ENCODE measurements around the gene CUL4A. TPM values are rescaled to one million over a fixed set of nuclear protein-coding genes. Genes with fewer than 3 reads are reported as not detected.
"Not testable (repeated sequence)": the region's sequence is repeated elsewhere in the genome, so short reads cannot be mapped to it uniquely, and the experiment has no call there.

CUL4A gene
- total RNA-seq, 1 donor: 114 TPM

DNA sequence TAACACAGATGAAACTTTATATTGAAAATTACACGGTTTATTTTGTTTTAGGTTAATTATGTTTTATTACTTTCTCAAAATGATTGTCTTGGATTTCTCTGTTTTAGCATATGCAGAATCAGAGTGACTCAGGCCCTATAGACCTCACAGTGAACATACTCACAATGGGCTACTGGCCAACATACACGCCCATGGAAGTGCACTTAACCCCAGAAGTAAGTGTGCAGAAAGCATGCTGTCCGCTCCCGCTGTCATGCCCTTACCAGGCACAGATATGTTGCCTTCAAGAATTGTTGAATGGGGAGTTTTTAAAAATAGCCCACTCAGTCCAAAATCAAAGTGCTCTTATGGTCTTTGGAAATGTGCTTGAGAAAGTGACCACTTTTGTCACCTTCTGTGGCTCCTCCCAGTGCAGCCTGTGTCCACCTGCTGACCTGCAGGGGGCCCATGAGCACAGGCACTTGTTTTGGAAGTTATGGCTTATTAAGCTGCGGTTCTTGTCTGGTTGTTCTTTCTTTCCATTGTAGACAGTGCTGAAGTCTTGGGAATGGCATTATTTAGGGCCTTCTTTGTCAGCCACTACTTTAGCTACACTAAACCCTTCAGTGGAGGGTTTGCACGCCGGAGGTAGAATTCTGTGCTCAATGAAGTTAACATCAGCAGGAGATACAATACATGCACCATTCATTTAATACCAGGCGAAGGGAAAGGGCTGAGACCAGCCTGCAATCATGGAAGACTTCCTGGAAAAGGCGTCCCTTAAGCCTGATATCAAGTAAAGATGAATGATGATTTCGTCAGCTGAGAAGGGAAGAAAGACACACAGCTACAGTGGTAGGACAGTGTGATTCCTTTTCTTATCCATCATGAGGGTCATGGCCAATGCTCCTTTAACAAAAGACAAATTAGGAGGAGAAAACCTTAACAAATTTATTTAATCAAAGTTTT, 36.7 kb downstream of the CUL4A start:
- no peak overlapping the region for H3K4me3 ChIP-seq (ENCODE audit: low read depth, low read length)
- DNase-seq (ENCODE audit: low read depth): no peak
- TF ChIP-seq, protein P1, sequence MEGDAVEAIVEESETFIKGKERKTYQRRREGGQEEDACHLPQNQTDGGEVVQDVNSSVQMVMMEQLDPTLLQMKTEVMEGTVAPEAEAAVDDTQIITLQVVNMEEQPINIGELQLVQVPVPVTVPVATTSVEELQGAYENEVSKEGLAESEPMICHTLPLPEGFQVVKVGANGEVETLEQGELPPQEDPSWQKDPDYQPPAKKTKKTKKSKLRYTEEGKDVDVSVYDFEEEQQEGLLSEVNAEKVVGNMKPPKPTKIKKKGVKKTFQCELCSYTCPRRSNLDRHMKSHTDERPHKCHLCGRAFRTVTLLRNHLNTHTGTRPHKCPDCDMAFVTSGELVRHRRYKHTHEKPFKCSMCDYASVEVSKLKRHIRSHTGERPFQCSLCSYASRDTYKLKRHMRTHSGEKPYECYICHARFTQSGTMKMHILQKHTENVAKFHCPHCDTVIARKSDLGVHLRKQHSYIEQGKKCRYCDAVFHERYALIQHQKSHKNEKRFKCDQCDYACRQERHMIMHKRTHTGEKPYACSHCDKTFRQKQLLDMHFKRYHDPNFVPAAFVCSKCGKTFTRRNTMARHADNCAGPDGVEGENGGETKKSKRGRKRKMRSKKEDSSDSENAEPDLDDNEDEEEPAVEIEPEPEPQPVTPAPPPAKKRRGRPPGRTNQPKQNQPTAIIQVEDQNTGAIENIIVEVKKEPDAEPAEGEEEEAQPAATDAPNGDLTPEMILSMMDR (IDR thresholded peaks at IDR 0.05; ENCODE audit: insufficient read depth, low read length): peak; percentile 40

DNA sequence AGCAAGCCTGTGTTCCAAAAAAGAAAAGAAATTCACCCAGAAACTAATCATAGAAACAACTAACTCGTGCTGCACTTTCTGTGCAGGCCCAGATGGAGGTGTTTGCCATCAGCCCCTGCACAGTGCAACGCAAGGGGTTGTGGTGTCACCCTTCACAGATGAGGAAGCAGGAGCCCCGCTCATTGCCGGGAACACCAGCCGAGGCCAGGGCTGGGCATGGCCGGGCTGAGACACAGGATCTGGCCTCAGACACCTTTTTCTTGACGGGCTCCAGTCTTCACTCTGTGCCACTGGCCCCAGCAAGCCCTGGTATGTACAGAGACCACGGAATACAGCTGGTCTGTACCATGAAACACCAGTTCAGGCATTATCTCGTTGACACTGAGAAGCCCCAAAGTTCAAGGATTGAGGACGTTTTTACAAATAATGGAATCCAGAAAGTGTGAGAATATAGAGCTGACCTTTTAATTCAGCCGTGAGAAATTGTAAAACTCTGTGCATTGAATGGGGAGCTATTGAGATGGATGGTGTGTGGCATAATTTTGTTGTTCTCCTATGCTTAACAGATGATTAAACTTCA, 43.2 kb downstream of the CUL4A start:
- H3K4me3 ChIP-seq (ENCODE audit: low read depth, low read length): no peak overlapping the region
- TF ChIP-seq, protein P1 (IDR thresholded peaks at IDR 0.05; ENCODE audit: insufficient read depth, low read length): no peak
- DNase-seq (ENCODE audit: low read depth): no peak

DNA sequence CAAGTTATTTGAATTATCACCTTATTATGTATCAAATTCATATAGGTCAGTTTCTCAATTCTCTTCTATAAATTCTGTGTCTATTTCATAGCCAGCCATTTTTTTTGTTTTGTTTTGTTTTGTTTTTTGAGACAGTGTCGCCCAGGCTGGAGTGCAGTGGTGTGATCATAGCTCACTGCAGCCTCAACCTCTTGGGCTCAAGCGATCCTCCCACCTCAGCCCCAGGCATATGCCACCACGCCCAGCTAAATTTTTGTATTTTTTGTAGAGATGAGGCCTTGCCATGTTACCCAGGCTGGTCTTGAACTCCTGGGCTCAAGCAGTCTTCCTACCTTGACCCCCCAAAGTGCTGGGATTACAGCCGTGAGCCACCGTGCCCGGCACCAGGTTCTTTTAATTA, 48.5 kb downstream of the CUL4A start:
- H3K4me3 ChIP-seq (ENCODE audit: low read depth, low read length); DNase-seq (ENCODE audit: low read depth): not testable (repeated sequence)

DNA sequence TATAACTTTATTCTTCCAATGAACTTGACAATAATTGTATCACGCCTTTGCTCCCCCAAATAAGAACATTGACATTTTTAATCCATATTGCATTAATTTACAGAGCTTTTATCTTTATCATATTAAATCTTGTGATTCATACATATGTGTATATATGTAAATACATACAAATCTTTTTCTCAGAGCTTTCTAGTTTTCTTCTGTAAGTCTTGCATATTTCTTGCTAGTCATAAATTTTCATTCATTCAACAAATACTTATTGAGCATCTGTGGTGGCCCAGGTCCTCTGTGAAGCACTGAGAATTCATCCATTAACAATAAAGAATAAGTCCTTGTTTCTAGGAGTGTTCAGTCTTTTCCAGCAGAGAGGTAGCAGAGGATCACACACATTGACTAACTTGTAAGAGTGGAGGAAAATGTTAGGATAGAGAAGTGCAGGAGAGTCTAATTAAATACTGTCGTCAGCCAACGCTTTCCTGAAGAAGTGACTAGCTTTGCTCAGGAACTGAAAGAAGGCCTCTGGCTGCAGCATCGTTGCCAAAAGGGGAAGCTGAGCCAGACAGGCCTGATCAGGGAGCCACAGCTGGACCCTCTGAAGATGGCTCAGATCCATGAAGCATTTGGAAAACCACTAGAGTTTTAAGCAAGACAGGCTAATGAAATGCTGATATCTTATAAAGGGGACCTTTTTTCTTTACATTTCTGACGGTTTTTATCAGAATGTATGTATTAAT, 49.1 kb downstream of the CUL4A start:
- H3K4me3 ChIP-seq (ENCODE audit: low read depth, low read length): no peak overlapping the region
- DNase-seq (ENCODE audit: low read depth): no peak
- TF ChIP-seq, protein P1 (IDR thresholded peaks at IDR 0.05; ENCODE audit: insufficient read depth, low read length): no peak

DNA sequence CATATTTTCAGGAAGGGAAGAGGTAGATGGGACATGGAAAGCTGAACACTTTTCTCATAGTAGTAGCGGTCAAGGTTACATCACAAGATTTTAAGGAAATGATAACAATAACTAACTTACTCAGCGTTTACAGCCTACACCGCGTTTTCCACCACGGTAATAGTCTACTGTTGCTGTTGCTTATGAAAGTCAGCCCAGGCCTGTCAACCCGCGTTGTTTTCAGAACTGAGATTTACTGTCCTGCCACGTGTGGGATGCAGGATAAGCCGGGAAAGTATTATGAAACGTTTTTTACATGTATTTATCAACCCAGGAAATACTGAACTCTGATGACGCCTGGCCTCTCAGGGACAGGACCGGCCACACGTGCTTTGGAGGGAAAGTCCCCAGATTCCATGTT, 51.6 kb downstream of the CUL4A start:
- no peak overlapping the region for H3K4me3 ChIP-seq (ENCODE audit: low read depth, low read length)
- TF ChIP-seq, protein P1 (IDR thresholded peaks at IDR 0.05; ENCODE audit: insufficient read depth, low read length): no peak

DNA sequence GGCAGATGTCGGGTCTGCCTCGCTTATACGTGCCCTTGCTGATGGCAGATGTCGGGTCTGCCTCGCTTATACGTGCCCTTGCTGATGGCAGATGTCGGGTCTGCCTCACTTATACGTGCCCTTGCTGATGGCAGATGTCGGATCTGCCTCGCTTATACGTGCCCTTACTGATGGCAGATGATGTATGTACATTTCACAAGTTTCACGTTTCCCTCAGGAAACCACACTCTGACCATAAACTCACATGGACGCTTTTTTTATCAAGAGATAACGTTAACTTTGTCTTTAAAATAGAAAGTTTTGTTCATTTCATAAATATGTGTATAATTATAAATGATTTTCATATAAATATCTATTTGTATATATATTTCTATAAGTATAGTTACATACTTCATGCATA, 53.6 kb downstream of the CUL4A start:
- not testable (repeated sequence) for H3K4me3 ChIP-seq (ENCODE audit: low read depth, low read length); DNase-seq (ENCODE audit: low read depth)

More for the DNA sequence above, 51.6 kb downstream of the CUL4A start:
- no peak for DNase-seq (ENCODE audit: low read depth)

DNA sequence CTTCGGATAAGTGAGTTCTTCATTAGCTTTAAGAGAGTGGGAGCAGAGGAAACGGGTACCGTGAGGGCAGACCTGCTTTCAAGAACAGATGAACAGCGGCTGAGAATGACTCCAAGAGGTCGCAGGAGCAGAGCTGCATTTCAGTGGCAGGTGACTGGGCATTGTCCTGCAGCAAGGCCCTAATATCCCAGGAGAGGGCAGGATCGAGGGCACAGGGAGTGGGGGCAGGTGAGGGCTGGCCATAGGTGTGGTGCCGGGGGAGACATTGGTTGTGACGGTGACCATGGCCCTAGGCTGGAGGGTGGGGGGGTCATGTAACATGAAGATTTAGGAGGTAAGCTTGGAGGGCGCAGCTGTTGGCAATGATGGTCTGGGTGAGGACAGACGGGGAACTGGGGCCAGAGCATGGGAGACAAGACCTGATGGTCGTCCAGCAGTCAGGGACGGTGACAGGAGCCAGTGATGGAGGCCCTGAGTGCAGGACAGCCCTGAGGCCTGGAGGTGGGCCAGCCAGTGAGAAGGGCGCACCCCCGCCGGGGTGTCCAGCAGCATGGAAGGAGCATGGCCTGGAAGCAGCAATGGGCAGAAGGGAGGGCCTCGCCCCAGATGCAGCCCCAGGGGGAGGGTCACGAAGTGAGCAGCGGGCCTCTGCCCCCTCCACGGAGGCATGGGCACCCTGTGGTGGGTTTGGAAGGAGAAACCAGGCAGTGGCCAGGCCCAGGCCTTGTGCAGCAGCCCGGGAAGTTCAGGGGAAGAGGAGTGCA, 58.4 kb downstream of the CUL4A start:
- DNase-seq (ENCODE audit: low read depth): no peak
- no peak overlapping the region for H3K4me3 ChIP-seq (ENCODE audit: low read depth, low read length)
- TF ChIP-seq, protein P1 (IDR thresholded peaks at IDR 0.05; ENCODE audit: insufficient read depth, low read length): no peak
